ENCODE data around the gene PADI2.

The PADI2 gene

GRCh38 chr1:17120481-17120877 lies 1.2 kb upstream of the PADI2 start:
- TF ChIP-seq BHLHE40 (IDR thresholded peaks at IDR 0.05; ENCODE audit: borderline replicate concordance) (no peak), FOXM1 (IDR thresholded peaks at IDR 0.05; ENCODE audit: borderline replicate concordance) (no peak), ARNT (IDR thresholded peaks at IDR 0.05) (no peak), ZNF384 (IDR thresholded peaks at IDR 0.05) (no peak), HDGF (IDR thresholded peaks at IDR 0.05; ENCODE audit: borderline replicate concordance) (no peak), FOXK2 (IDR thresholded peaks at IDR 0.05) (no peak), FOXA1 (IDR thresholded peaks at IDR 0.05) (no peak), SP1 (IDR thresholded peaks at IDR 0.05) (no peak), CTBP1 (IDR thresholded peaks at IDR 0.05; ENCODE audit: borderline replicate concordance) (no peak), NFRKB (IDR thresholded peaks at IDR 0.05) (no peak), PKNOX1 (IDR thresholded peaks at IDR 0.05) (no peak), LEF1 (IDR thresholded peaks at IDR 0.05; ENCODE audit: borderline replicate concordance) (no peak), ELF4 (IDR thresholded peaks at IDR 0.05) (no peak), SUZ12 (IDR thresholded peaks at IDR 0.05) (no peak), TARDBP (IDR thresholded peaks at IDR 0.05) (no peak), L3MBTL2 (conservative IDR thresholded peaks at IDR 0.05) (no peak)
- ChIA-PET POLR2A (no interaction called here), CTCF (interaction anchor here (1.0 kb wide), 1 partner anchor 112 kb away, joined by 3 read pairs; no protein-coding TSS in a partner anchor)
- DNase-seq (ENCODE audit: extremely low spot score) = no peak

- POLR2A ChIA-PET = no interaction called here
- DNase-seq (ENCODE audit: extremely low spot score) = no peak
- CTCF ChIA-PET = interaction anchor here (0.6 to 1.0 kb wide), 2 partner anchors 113 to 125 kb away, joined by 3 read pairs; no protein-coding TSS in a partner anchor
- TF ChIP-seq CTBP1 (IDR thresholded peaks at IDR 0.05; ENCODE audit: borderline replicate concordance) (no peak), ZNF384 (IDR thresholded peaks at IDR 0.05) (no peak), L3MBTL2 (conservative IDR thresholded peaks at IDR 0.05) (no peak), BHLHE40 (IDR thresholded peaks at IDR 0.05; ENCODE audit: borderline replicate concordance) (no peak), ELF4 (IDR thresholded peaks at IDR 0.05) (no peak), FOXM1 (IDR thresholded peaks at IDR 0.05; ENCODE audit: borderline replicate concordance) (no peak), LEF1 (IDR thresholded peaks at IDR 0.05; ENCODE audit: borderline replicate concordance) (no peak), SUZ12 (IDR thresholded peaks at IDR 0.05) (no peak), HDGF (IDR thresholded peaks at IDR 0.05; ENCODE audit: borderline replicate concordance) (no peak), PKNOX1 (IDR thresholded peaks at IDR 0.05) (no peak), ARNT (IDR thresholded peaks at IDR 0.05) (no peak), FOXK2 (IDR thresholded peaks at IDR 0.05) (no peak), FOXA1 (IDR thresholded peaks at IDR 0.05) (no peak), NFRKB (IDR thresholded peaks at IDR 0.05) (no peak), TARDBP (IDR thresholded peaks at IDR 0.05) (no peak), SP1 (IDR thresholded peaks at IDR 0.05) (no peak)
Measured at GRCh38 chr1:17119773-17120480, 676 bp upstream of the PADI2 start.

- CTCF ChIA-PET = no interaction called here
- no peak for DNase-seq (ENCODE audit: extremely low spot score)
- TF ChIP-seq BHLHE40 (IDR thresholded peaks at IDR 0.05; ENCODE audit: borderline replicate concordance) (no peak), FOXK2 (IDR thresholded peaks at IDR 0.05) (no peak), ELF4 (IDR thresholded peaks at IDR 0.05) (no peak), PKNOX1 (IDR thresholded peaks at IDR 0.05) (no peak), ZNF384 (IDR thresholded peaks at IDR 0.05) (no peak), NFRKB (IDR thresholded peaks at IDR 0.05) (no peak), LEF1 (IDR thresholded peaks at IDR 0.05; ENCODE audit: borderline replicate concordance) (no peak), TARDBP (IDR thresholded peaks at IDR 0.05) (no peak), ARNT (IDR thresholded peaks at IDR 0.05) (no peak), L3MBTL2 (conservative IDR thresholded peaks at IDR 0.05) (no peak), SP1 (IDR thresholded peaks at IDR 0.05) (no peak), FOXA1 (IDR thresholded peaks at IDR 0.05) (no peak), HDGF (IDR thresholded peaks at IDR 0.05; ENCODE audit: borderline replicate concordance) (no peak)
- POLR2A ChIA-PET = no interaction called here
Measured at GRCh38 chr1:17118706-17119075, 560 bp downstream of the PADI2 start.

GRCh38 chr1:17118268-17118667 lies 983 bp downstream of the PADI2 start:
- CTCF ChIA-PET = no interaction called here

More at GRCh38 chr1:17118268-17118667, 983 bp downstream of the PADI2 start:
- no peak for TF ChIP-seq HDGF (IDR thresholded peaks at IDR 0.05; ENCODE audit: borderline replicate concordance)
- TF ChIP-seq TARDBP (IDR thresholded peaks at IDR 0.05) = no peak
- no peak for TF ChIP-seq SP1 (IDR thresholded peaks at IDR 0.05)
- no peak for TF ChIP-seq SUZ12 (IDR thresholded peaks at IDR 0.05)
- TF ChIP-seq PKNOX1 (IDR thresholded peaks at IDR 0.05) = no peak
- TF ChIP-seq CTBP1 (IDR thresholded peaks at IDR 0.05; ENCODE audit: borderline replicate concordance) = no peak
- TF ChIP-seq ARNT (IDR thresholded peaks at IDR 0.05) = no peak
- TF ChIP-seq BHLHE40 (IDR thresholded peaks at IDR 0.05; ENCODE audit: borderline replicate concordance) = no peak
- no peak for TF ChIP-seq ZNF384 (IDR thresholded peaks at IDR 0.05)
- no peak for TF ChIP-seq FOXM1 (IDR thresholded peaks at IDR 0.05; ENCODE audit: borderline replicate concordance)
- no peak for TF ChIP-seq ELF4 (IDR thresholded peaks at IDR 0.05)
- no peak for TF ChIP-seq LEF1 (IDR thresholded peaks at IDR 0.05; ENCODE audit: borderline replicate concordance)
- no peak for TF ChIP-seq NFRKB (IDR thresholded peaks at IDR 0.05)
- no peak for TF ChIP-seq L3MBTL2 (conservative IDR thresholded peaks at IDR 0.05)
- POLR2A ChIA-PET = no interaction called here
- DNase-seq (ENCODE audit: extremely low spot score) = no peak
